CD8-positive, alpha-beta memory T cell (primary cell): ENCODE data around the gene FAM83G. TPM values are rescaled to one million over a fixed set of nuclear protein-coding genes. Genes with fewer than 3 reads are reported as not detected.
A peak's percentile ranks its signal among the peaks of the same experiment; 100 is the strongest.

Experiments used
- CTCF ChIA-PET: fragments of 350-600 bp; sonication (Branson Sonifier 250); formaldehyde crosslinking; loops from one replicate; lab custom pipeline; 2021; ENCODE audit warnings: antibody characterized with exemption; lab: Charles Lee
- POLR2A ChIA-PET: fragments of 350-600 bp; sonication (Branson Sonifier 250); formaldehyde crosslinking; loops from one replicate; lab custom pipeline; 2021; ENCODE audit warnings: antibody characterized with exemption; lab: Charles Lee
- DNase-seq, 5 donors: peaks; one replicate each; pipeline versions ENCODE4 v3.0.0 to v3.0.0-alpha.2; 2020 to 2022; ENCODE audit warnings: mixed read lengths in 1 of 5
- H3K27ac ChIP-seq: one replicate; pipeline ENCODE4 v1.7.0; 2013; ENCODE audit warnings: low read depth, mild to moderate bottlenecking, low read length, moderate library complexity
- H3K27me3 ChIP-seq: 2 replicates; pipeline ENCODE4 v1.7.0; 2013; ENCODE audit warnings: low read length, mild to moderate bottlenecking; ENCODE audit not compliant: insufficient read depth, poor library complexity, severe bottlenecking
- H3K36me3 ChIP-seq: 2 replicates; pipeline ENCODE4 v1.7.0; 2013; ENCODE audit warnings: mild to moderate bottlenecking, low read length, moderate library complexity; ENCODE audit not compliant: insufficient read depth
- H3K4me1 ChIP-seq: 2 replicates; pipeline ENCODE4 v1.7.0; 2013; ENCODE audit warnings: mild to moderate bottlenecking, low read length, moderate library complexity; ENCODE audit not compliant: insufficient read depth
- H3K4me3 ChIP-seq: 2 replicates; pipeline ENCODE4 v1.7.0; 2013; ENCODE audit warnings: mild to moderate bottlenecking, low read length
- H3K9me3 ChIP-seq: 2 replicates; pipeline ENCODE4 v1.7.0; 2013; ENCODE audit warnings: mild to moderate bottlenecking, low read length
- H3K27ac Mint-ChIP-seq, 8 donors: one replicate each; pipeline ENCODE4 v1.8.0; 2020 to 2021; ENCODE audit warnings: mixed read lengths in 8 of 8, mild to moderate bottlenecking in 6 of 8, inconsistent platforms in 3 of 8, moderate library complexity in 3 of 8
- H3K27me3 Mint-ChIP-seq, 2 donors: one replicate each; pipeline ENCODE4 v1.8.0; 2020 to 2021; ENCODE audit warnings: mixed read lengths in 2 of 2, mild to moderate bottlenecking in 1 of 2, moderate library complexity in 1 of 2
- H3K36me3 Mint-ChIP-seq, 3 donors: one replicate each; pipeline ENCODE4 v1.8.0; 2020 to 2021; ENCODE audit warnings: mixed read lengths in 3 of 3, inconsistent platforms in 1 of 3, mild to moderate bottlenecking in 1 of 3
- H3K4me1 Mint-ChIP-seq, 3 donors: one replicate each; pipeline ENCODE4 v1.8.0; 2020 to 2021; ENCODE audit warnings: mixed read lengths in 3 of 3, inconsistent platforms in 1 of 3, mild to moderate bottlenecking in 1 of 3
- H3K4me3 Mint-ChIP-seq, 7 donors: one replicate each; pipeline ENCODE4 v1.8.0; 2020 to 2021; ENCODE audit warnings: mixed read lengths in 7 of 7, mild to moderate bottlenecking in 6 of 7, moderate library complexity in 4 of 7, inconsistent platforms in 2 of 7
- H3K9me3 Mint-ChIP-seq, 5 donors: one replicate each; pipeline ENCODE4 v1.8.0; 2020 to 2022; ENCODE audit warnings: mixed read lengths in 5 of 5, mild to moderate bottlenecking in 3 of 5, moderate library complexity in 2 of 5, inconsistent platforms in 1 of 5
- polyA plus RNA-seq: library from polyadenylated mRNA; unstranded; fragments of 300-500 nt; fragmentation: Illumina TruSeq; gene quantifications from one replicate; pipeline ENCODE4 v1.2.3, GENCODE V29; 2021
- total RNA-seq, 2 experiments: library from RNA; stranded (reverse); gene quantifications; one replicate each; pipeline ENCODE4 v1.2.3, GENCODE V29; 2021

Gene FAM83G
- total and polyA plus RNA-seq, 3 experiments from 2014 or later: 7.3 to 14.6 (median 13.1) TPM

- H3K9me3 Mint-ChIP-seq: no peaks in the 10 kb centered on the region
- Histone ChIP-seq H3K4me1 (peaks cover 36% of the 10 kb centered on the region), H3K9me3 (no peaks in the 10 kb centered on the region), H3K27ac (no peak overlapping the region), H3K4me3 (no peak overlapping the region), H3K36me3 (no peaks in the 10 kb centered on the region), H3K27me3 (no peaks in the 10 kb centered on the region)
- DNase-seq: no peak
- H3K27ac Mint-ChIP-seq: peak overlapping the region in 4 of 8 donors; percentile 10 to 79 (median 71)
- POLR2A ChIA-PET: no interaction called here
- peaks cover 30 to 50% (median 37%) of the 10 kb centered on the region in 3 donors for H3K4me1 Mint-ChIP-seq
- CTCF ChIA-PET: interaction anchor here (1.0 kb wide), 1 partner anchor 18 kb away, joined by 3 read pairs; no protein-coding TSS in a partner anchor
- no peaks in the 10 kb centered on the region for H3K27me3 Mint-ChIP-seq
- peaks cover 0 to 23% (median 0%) of the 10 kb centered on the region in 3 donors for H3K36me3 Mint-ChIP-seq
- H3K4me3 Mint-ChIP-seq: peak overlapping the region in 6 of 7 donors; percentile 52 to 95 (median 80)
Observed at GRCh38 chr17:19001907-19002590, 2.5 kb downstream of the FAM83G start.

DNA sequence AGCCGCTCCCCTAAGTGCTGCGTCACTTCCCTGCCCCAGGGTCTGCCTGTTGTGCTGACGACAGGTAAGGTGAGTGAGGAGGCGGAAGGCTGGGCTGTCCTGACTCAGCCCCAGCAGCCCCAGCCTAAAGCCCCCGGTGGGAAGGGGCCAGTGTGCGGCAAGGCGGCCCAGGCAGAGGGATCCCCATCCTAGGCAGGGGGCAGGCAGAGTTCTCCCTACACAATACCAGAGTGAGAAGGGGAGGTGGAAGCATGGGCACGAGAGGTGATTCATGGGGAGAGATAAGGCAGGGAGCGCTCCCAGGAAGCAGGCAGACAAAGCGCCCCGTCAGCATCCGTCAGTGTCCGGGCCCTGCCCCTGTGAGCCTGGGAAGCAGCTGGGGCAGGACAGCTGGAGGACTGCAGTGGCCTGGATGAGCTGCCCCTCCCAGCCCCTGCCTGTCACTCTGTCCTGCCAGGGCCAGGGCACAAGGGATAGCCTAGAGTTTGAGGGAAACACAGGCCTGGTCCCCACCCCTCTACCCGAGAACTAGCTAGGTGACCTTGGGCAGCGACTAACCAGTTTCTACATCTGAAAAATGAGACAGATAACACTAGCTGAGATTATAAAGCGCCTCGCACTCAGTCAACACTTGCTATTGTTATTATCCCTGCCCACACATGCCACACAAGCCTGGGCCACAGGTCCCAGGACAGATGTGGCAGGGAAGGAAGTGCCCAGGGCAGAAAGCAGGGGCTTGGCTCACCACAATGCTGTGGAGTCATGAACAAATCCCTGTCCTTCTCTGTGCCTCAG is 3.8 kb downstream of the FAM83G start:
- Mint-ChIP-seq H3K4me1 (peaks cover 33 to 56% (median 37%) of the 10 kb centered on the region in 3 donors), H3K9me3 (no peaks in the 10 kb centered on the region), H3K36me3 (peaks cover 0 to 25% (median 0%) of the 10 kb centered on the region in 3 donors), H3K4me3 (peak overlapping the region in 1 of 7 donors; percentile 79), H3K27me3 (no peaks in the 10 kb centered on the region), H3K27ac (peak overlapping the region in 3 of 8 donors; percentile 23 to 55 (median 29))
- DNase-seq: no peak
- Histone ChIP-seq H3K27ac (no peak overlapping the region), H3K36me3 (no peaks in the 10 kb centered on the region), H3K27me3 (no peaks in the 10 kb centered on the region), H3K4me3 (no peak overlapping the region), H3K4me1 (peaks cover 36% of the 10 kb centered on the region), H3K9me3 (no peaks in the 10 kb centered on the region)
- CTCF ChIA-PET: interaction anchor here (1.4 kb wide), 1 partner anchor 40 kb away, joined by 5 read pairs; no protein-coding TSS in a partner anchor
- POLR2A ChIA-PET: no interaction called here

- Histone ChIP-seq H3K4me3 (no peak overlapping the region), H3K27ac (no peak overlapping the region), H3K27me3 (no peaks in the 10 kb centered on the region), H3K9me3 (no peaks in the 10 kb centered on the region), H3K4me1 (peaks cover 32% of the 10 kb centered on the region), H3K36me3 (no peaks in the 10 kb centered on the region)
- ChIA-PET CTCF (no interaction called here), POLR2A (no interaction called here)
- no peak for DNase-seq
- H3K27me3 Mint-ChIP-seq: no peaks in the 10 kb centered on the region
- H3K4me1 Mint-ChIP-seq: peaks cover 34 to 60% (median 40%) of the 10 kb centered on the region in 3 donors
- H3K36me3 Mint-ChIP-seq: peaks cover 0 to 29% (median 5%) of the 10 kb centered on the region in 3 donors
- H3K27ac Mint-ChIP-seq: peak overlapping the region in 1 of 8 donors; percentile 50
- peaks cover 0 to 5% (median 0%) of the 10 kb centered on the region in 5 donors for H3K9me3 Mint-ChIP-seq
- H3K4me3 Mint-ChIP-seq: no peak overlapping the region
Observed at GRCh38 chr17:18999911-19000310, 4.7 kb downstream of the FAM83G start.

DNA sequence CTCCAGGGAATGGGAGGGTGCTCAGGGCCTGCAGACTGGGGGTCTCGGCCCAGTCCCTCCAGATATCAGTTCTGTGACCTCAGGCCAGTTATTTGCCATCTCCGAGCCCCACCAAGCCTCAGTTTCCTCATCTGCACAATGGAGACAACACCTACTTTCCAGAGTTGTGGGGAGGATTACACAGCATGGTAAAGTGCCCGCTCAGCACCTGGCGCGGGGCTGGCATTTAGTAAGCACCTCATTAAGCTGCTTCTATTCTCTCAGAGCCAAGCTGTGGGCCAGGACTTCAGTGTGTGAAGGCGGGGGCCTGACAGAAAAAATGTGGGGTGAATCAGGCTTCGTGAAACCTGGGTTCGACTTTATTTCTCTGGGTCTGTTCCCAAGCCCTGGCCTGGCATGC is 5.2 kb downstream of the FAM83G start:
- POLR2A ChIA-PET: no interaction called here
- no peak for DNase-seq
- CTCF ChIA-PET: no interaction called here
- Mint-ChIP-seq H3K27me3 (no peaks in the 10 kb centered on the region), H3K27ac (no peak overlapping the region), H3K9me3 (peaks cover 0 to 6% (median 0%) of the 10 kb centered on the region in 5 donors), H3K4me3 (no peak overlapping the region), H3K36me3 (peaks cover 0 to 29% (median 7%) of the 10 kb centered on the region in 3 donors), H3K4me1 (peaks cover 38 to 62% (median 45%) of the 10 kb centered on the region in 3 donors)
- Histone ChIP-seq H3K36me3 (no peaks in the 10 kb centered on the region), H3K27me3 (no peaks in the 10 kb centered on the region), H3K9me3 (no peaks in the 10 kb centered on the region), H3K27ac (no peak overlapping the region), H3K4me1 (peaks cover 32% of the 10 kb centered on the region), H3K4me3 (no peak overlapping the region)

- H3K4me1 Mint-ChIP-seq: peaks cover 45 to 65% (median 49%) of the 10 kb centered on the region in 3 donors
- H3K27me3 Mint-ChIP-seq: no peaks in the 10 kb centered on the region
Observed at GRCh38 chr17:18997650-18998196, 6.8 kb downstream of the FAM83G start.

GRCh38 chr17:18996458-18996857 is 8.1 kb downstream of the FAM83G start:
- Histone ChIP-seq H3K36me3 (no peaks in the 10 kb centered on the region), H3K27me3 (no peaks in the 10 kb centered on the region), H3K27ac (no peak overlapping the region), H3K4me1 (peaks cover 32% of the 10 kb centered on the region), H3K9me3 (no peaks in the 10 kb centered on the region), H3K4me3 (no peak overlapping the region)
- Mint-ChIP-seq H3K36me3 (peaks cover 0 to 19% (median 7%) of the 10 kb centered on the region in 3 donors), H3K27ac (no peak overlapping the region), H3K4me1 (peaks cover 41 to 62% (median 44%) of the 10 kb centered on the region in 3 donors), H3K27me3 (no peaks in the 10 kb centered on the region), H3K4me3 (no peak overlapping the region), H3K9me3 (peaks cover 0 to 6% (median 0%) of the 10 kb centered on the region in 5 donors)
- ChIA-PET POLR2A (no interaction called here), CTCF (interaction anchor here (1.4 kb wide), 1 partner anchor 18 kb away, joined by 3 read pairs; no protein-coding TSS in a partner anchor)
- no peak for DNase-seq

More at GRCh38 chr17:18997650-18998196, 6.8 kb downstream of the FAM83G start:
- Histone ChIP-seq H3K4me1 (peaks cover 37% of the 10 kb centered on the region), H3K27ac (no peak overlapping the region), H3K27me3 (no peaks in the 10 kb centered on the region), H3K4me3 (no peak overlapping the region), H3K9me3 (no peaks in the 10 kb centered on the region), H3K36me3 (no peaks in the 10 kb centered on the region)
- no peak overlapping the region for H3K27ac Mint-ChIP-seq
- peaks cover 0 to 6% (median 0%) of the 10 kb centered on the region in 5 donors for H3K9me3 Mint-ChIP-seq
- no peak overlapping the region for H3K4me3 Mint-ChIP-seq
- H3K36me3 Mint-ChIP-seq: peaks cover 0 to 25% (median 7%) of the 10 kb centered on the region in 3 donors
- POLR2A ChIA-PET: no interaction called here
- DNase-seq: no peak
- CTCF ChIA-PET: interaction anchor here (1.4 kb wide), 1 partner anchor 17 kb away, joined by 3 read pairs; no protein-coding TSS in a partner anchor

- no peak for DNase-seq
- H3K4me1 Mint-ChIP-seq: peaks cover 37 to 57% (median 44%) of the 10 kb centered on the region in 3 donors
- ChIA-PET CTCF (no interaction called here), POLR2A (no interaction called here)
- no peaks in the 10 kb centered on the region for H3K27me3 ChIP-seq
- no peak overlapping the region for H3K4me3 Mint-ChIP-seq
- H3K27me3 Mint-ChIP-seq: no peaks in the 10 kb centered on the region
- H3K9me3 Mint-ChIP-seq: peaks cover 0 to 6% (median 0%) of the 10 kb centered on the region in 5 donors
- H3K27ac ChIP-seq: no peak overlapping the region
- H3K4me1 ChIP-seq: peaks cover 27% of the 10 kb centered on the region
- H3K36me3 ChIP-seq: no peaks in the 10 kb centered on the region
- H3K36me3 Mint-ChIP-seq: peaks cover 0 to 10% (median 7%) of the 10 kb centered on the region in 3 donors
- no peak overlapping the region for H3K4me3 ChIP-seq
- H3K9me3 ChIP-seq: no peaks in the 10 kb centered on the region
- no peak overlapping the region for H3K27ac Mint-ChIP-seq
Observed at GRCh38 chr17:18995220-18995619, 9.3 kb downstream of the FAM83G start.
